Spleen (tissue), 7 donors: Measurements from ENCODE around the gene ATF6.

Experiments
- POLR2AphosphoS5 ChIP-seq, 3 donors: sonication (generic); formaldehyde crosslinking; IDR thresholded peaks; one replicate each; pipeline ENCODE4 v1.5.1; 2017; ENCODE audit warnings: antibody characterized with exemption in 3 of 3
- TF ChIP-seq, protein P1 (sequence below), 11 experiments: fragments of 200-600 bp in 7 of 11; fragments of 450-650 bp in 4 of 11; sonication (generic) in 4 of 11; IDR thresholded peaks in 8 of 11; conservative IDR thresholded peaks in 3 of 11; 1 replicate in 7 of 11; 2 replicates in 4 of 11; pipeline versions ENCODE4 v1.4.0 to v1.8.0; 2016 to 2021; ENCODE audit warnings: antibody characterized with exemption in 11 of 11, inconsistent platforms in 4 of 11, mild to moderate bottlenecking in 1 of 11
- donor health status: DM: no; HTN: no; CAD: no; lungs with moderate emphysema.
- donor health status: DM: no; HTN: no; CAD: no.
- donor health status: DM: no; HTN: no; CAD: no.

DNA sequence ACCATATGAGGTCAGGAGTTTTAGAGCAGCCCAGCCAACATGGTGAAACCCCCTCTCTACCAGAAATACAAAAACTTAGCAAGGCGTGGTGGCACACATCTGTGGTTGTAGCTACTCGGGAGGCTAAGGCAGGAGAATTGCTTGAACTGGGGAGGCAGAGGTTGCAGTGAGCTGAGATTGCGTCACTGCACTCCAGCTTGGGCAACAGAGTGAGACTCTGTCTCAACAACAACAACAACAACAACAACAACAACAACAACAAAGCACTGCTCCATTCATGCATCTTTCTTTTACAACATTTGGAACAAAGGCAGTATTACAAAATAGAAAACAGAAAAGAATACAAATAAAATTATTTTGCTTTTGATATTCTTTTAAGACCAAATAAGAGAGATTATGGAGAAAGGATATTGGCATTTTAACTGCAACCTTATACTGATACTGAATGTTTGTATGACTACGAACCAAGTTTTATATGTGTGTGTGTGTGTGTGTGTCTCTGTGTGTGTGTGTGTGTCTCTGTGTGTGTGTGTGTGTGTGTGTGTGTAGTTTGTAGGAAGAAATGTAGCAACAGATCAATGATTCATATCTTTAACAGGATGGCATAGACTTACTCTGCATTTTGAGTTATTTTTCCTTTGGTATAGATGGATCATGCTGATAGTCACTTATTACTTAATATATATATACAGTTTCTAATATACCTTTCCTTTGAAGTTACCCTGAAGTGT, 24.6 kb downstream of the ATF6 start:
- TF ChIP-seq POLR2AphosphoS5 (IDR thresholded peaks at IDR 0.05), result no peak
- TF ChIP-seq, protein P1, sequence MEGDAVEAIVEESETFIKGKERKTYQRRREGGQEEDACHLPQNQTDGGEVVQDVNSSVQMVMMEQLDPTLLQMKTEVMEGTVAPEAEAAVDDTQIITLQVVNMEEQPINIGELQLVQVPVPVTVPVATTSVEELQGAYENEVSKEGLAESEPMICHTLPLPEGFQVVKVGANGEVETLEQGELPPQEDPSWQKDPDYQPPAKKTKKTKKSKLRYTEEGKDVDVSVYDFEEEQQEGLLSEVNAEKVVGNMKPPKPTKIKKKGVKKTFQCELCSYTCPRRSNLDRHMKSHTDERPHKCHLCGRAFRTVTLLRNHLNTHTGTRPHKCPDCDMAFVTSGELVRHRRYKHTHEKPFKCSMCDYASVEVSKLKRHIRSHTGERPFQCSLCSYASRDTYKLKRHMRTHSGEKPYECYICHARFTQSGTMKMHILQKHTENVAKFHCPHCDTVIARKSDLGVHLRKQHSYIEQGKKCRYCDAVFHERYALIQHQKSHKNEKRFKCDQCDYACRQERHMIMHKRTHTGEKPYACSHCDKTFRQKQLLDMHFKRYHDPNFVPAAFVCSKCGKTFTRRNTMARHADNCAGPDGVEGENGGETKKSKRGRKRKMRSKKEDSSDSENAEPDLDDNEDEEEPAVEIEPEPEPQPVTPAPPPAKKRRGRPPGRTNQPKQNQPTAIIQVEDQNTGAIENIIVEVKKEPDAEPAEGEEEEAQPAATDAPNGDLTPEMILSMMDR (IDR thresholded peaks at IDR 0.05 in 8 of 11, conservative IDR thresholded peaks at IDR 0.05 in 3 of 11), result no peak
